ENCODE results near the gene PSMC3. TPM values are rescaled to one million over a fixed set of nuclear protein-coding genes. Genes with fewer than 3 reads are reported as not detected.

Gene PSMC3
- total and polyA plus RNA-seq, 2 donors (not counting 1 experiment from before 2014, with no cell fraction given): 36.7 to 62.7 TPM

GRCh38 chr11:47383071-47383470, 43.2 kb downstream of the PSMC3 start:
- H3K9me3 ChIP-seq (ENCODE audit: control extremely low read depth in 1 of 3, control insufficient read depth in 2 of 3, insufficient read depth in 1 of 3, low read length in 2 of 3): no peaks in the 10 kb centered on the region
- Mint-ChIP-seq H3K4me1 (peaks cover 2% of the 10 kb centered on the region), H3K4me3 (no peak overlapping the region), H3K9me3 (ENCODE audit: insufficient read depth) (no peaks in the 10 kb centered on the region), H3K27me3 (no peaks in the 10 kb centered on the region), H3K27ac (no peak overlapping the region)
- H3K27ac ChIP-seq (ENCODE audit: low read length in 2 of 2): no peak overlapping the region
- ATAC-seq (ENCODE audit: low read depth) (no peak), DNase-seq (no peak)
- POLR2A ChIA-PET: no interaction called here
- 81% methylated on average over 2 of the region's 4 CpGs for WGBS (ENCODE audit: insufficient coverage)
- intact Hi-C loops (cut with micrococcal nuclease): no loop called here
- H3K4me2 ChIP-seq (replicated peaks; ENCODE audit: low read depth, low read length, poor library complexity, severe bottlenecking): no peak overlapping the region
- H3K4me3 ChIP-seq (ENCODE audit: control extremely low read depth in 1 of 5, extremely low read depth in 1 of 5, insufficient read depth in 1 of 5, low read depth in 2 of 5, low read length in 4 of 5): no peak overlapping the region
- peaks cover 12 to 13% of the 10 kb centered on the region in 2 donors for H3K4me1 ChIP-seq (ENCODE audit: control insufficient read depth in 2 of 2, insufficient read depth in 2 of 2, low read length in 2 of 2)
- H2AFZ ChIP-seq (ENCODE audit: insufficient read depth, low read depth, low read length, poor library complexity, severe bottlenecking): no peak overlapping the region
- no peak overlapping the region for H3K9ac ChIP-seq (ENCODE audit: low read length)
- H4K20me1 ChIP-seq (ENCODE audit: control insufficient read depth, insufficient read depth, low read length, poor library complexity, severe bottlenecking): no peaks in the 10 kb centered on the region
- peaks cover 0 to 2% of the 10 kb centered on the region in 2 experiments for H3K36me3 ChIP-seq (replicated peaks in 1 of 2; ENCODE audit: control extremely low read depth in 1 of 2, control insufficient read depth in 1 of 2, extremely low read depth in 1 of 2, insufficient read depth in 2 of 2, low read length in 1 of 2)
- H3K79me2 ChIP-seq (ENCODE audit: control insufficient read depth, insufficient read depth, low read length): peaks cover 53% of the 10 kb centered on the region
- no peaks in the 10 kb centered on the region for H3K27me3 ChIP-seq (replicated peaks in 1 of 4; ENCODE audit: control extremely low read depth in 1 of 4, control insufficient read depth in 3 of 4, insufficient read depth in 4 of 4, low read length in 3 of 4)
- TF ChIP-seq EZH2 (IDR thresholded peaks at IDR 0.05; ENCODE audit: borderline replicate concordance, insufficient read depth, low read depth, low read length, poor library complexity, severe bottlenecking): no peak
- TF ChIP-seq CTCF (IDR thresholded peaks at IDR 0.05): no peak
- CTCF ChIA-PET: interaction anchor here (1.1 kb wide), 1 partner anchor 9 kb away, joined by 4 read pairs; no protein-coding TSS in a partner anchor

- no peak for DNase-seq
- Mint-ChIP-seq H3K4me1 (peaks cover 24% of the 10 kb centered on the region), H3K4me3 (no peak overlapping the region), H3K9me3 (ENCODE audit: insufficient read depth) (no peaks in the 10 kb centered on the region), H3K27me3 (no peaks in the 10 kb centered on the region), H3K27ac (no peak overlapping the region)
- peaks cover 83% of the 10 kb centered on the region for H3K79me2 ChIP-seq (ENCODE audit: control insufficient read depth, insufficient read depth, low read length)
- peaks cover 30 to 34% of the 10 kb centered on the region in 2 donors for H3K4me1 ChIP-seq (ENCODE audit: control insufficient read depth in 2 of 2, insufficient read depth in 2 of 2, low read length in 2 of 2)
- H3K9me3 ChIP-seq (ENCODE audit: control extremely low read depth in 1 of 3, control insufficient read depth in 2 of 3, insufficient read depth in 1 of 3, low read length in 2 of 3): no peaks in the 10 kb centered on the region
- H3K9ac ChIP-seq (ENCODE audit: low read length): no peak overlapping the region
- TF ChIP-seq EZH2 (IDR thresholded peaks at IDR 0.05; ENCODE audit: borderline replicate concordance, insufficient read depth, low read depth, low read length, poor library complexity, severe bottlenecking) (no peak), CTCF (IDR thresholded peaks at IDR 0.05) (no peak)
- no peaks in the 10 kb centered on the region for H3K27me3 ChIP-seq (replicated peaks in 1 of 4; ENCODE audit: control extremely low read depth in 1 of 4, control insufficient read depth in 3 of 4, insufficient read depth in 4 of 4, low read length in 3 of 4)
- peaks cover 19% of the 10 kb centered on the region for H4K20me1 ChIP-seq (ENCODE audit: control insufficient read depth, insufficient read depth, low read length, poor library complexity, severe bottlenecking)
- no peak for ATAC-seq (ENCODE audit: low read depth)
- H3K4me3 ChIP-seq (ENCODE audit: control extremely low read depth in 1 of 5, extremely low read depth in 1 of 5, insufficient read depth in 1 of 5, low read depth in 2 of 5, low read length in 4 of 5): no peak overlapping the region
- ChIA-PET CTCF (interaction anchor here (1.1 to 1.9 kb wide), 4 partner anchors 14 to 132 kb away, joined by 4 to 11 read pairs (median 6); partner anchors contain the start of gene ACP2), POLR2A (interaction anchor here (0.9 to 4.1 kb wide), 3 partner anchors 10 to 20 kb away, joined by 3 to 50 read pairs (median 4); no protein-coding TSS in a partner anchor)
- no peak overlapping the region for H3K4me2 ChIP-seq (replicated peaks; ENCODE audit: low read depth, low read length, poor library complexity, severe bottlenecking)
- 100% methylated on average over 1 of the region's 2 CpGs for WGBS (ENCODE audit: insufficient coverage)
- peak overlapping the region in 1 of 2 donors; percentile 61 for H3K27ac ChIP-seq (ENCODE audit: low read length in 2 of 2)
- H3K36me3 ChIP-seq (replicated peaks in 1 of 2; ENCODE audit: control extremely low read depth in 1 of 2, control insufficient read depth in 1 of 2, extremely low read depth in 1 of 2, insufficient read depth in 2 of 2, low read length in 1 of 2): peaks cover 0 to 12% of the 10 kb centered on the region in 2 experiments
- no peak overlapping the region for H2AFZ ChIP-seq (ENCODE audit: insufficient read depth, low read depth, low read length, poor library complexity, severe bottlenecking)
- intact Hi-C loops (cut with micrococcal nuclease): no loop called here
Observed at GRCh38 chr11:47380078-47380477, 46.2 kb downstream of the PSMC3 start.
